DND-41 (cell line): Measurements from ENCODE around the gene MTFR1L.

ENCODE experiments used
- ATAC-seq: fragments of 200-7000 bp; cut with Tn5 transposase; 3 replicates; pipeline ENCODE4 v1.9.1; 2021; ENCODE audit warnings: low read depth; ENCODE audit not compliant: insufficient read depth
- DNase-seq: peaks from one replicate; pipeline ENCODE4 v3.0.0-alpha.2; 2020
- H2AFZ ChIP-seq: 2 replicates; pipeline ENCODE4 v1.6.0; 2012; ENCODE audit warnings: low read depth, low read length
- H3K27ac ChIP-seq: 2 replicates; pipeline ENCODE4 v1.5.1; 2012; ENCODE audit warnings: low read length, inconsistent platforms
- H3K27me3 ChIP-seq: fragments of 200-600 bp; sonication (generic); 2 replicates; pipeline ENCODE4 v1.6.0; 2012; ENCODE audit warnings: low read length, mild to moderate bottlenecking, inconsistent platforms; ENCODE audit not compliant: insufficient read depth, poor library complexity
- H3K36me3 ChIP-seq: 2 replicates; pipeline ENCODE4 v1.5.1; 2012; ENCODE audit warnings: low read length, inconsistent platforms; ENCODE audit not compliant: insufficient read depth
- H3K4me1 ChIP-seq: 2 replicates; pipeline ENCODE4 v1.5.1; 2012; ENCODE audit warnings: mild to moderate bottlenecking, low read length; ENCODE audit not compliant: insufficient read depth
- H3K4me2 ChIP-seq: 2 replicates; pipeline ENCODE4 v1.6.0; 2012; ENCODE audit warnings: mild to moderate bottlenecking, moderate library complexity, low read length, inconsistent platforms; ENCODE audit not compliant: insufficient read depth
- H3K4me3 ChIP-seq, 2 experiments: fragments of 200-600 bp in 1 of 2; shearing (Covaris generic) in 1 of 2; 2 replicates each; pipeline ENCODE4 v1.5.1; 2012 to 2016; ENCODE audit warnings: inconsistent platforms in 2 of 2, low read length in 2 of 2, mild to moderate bottlenecking in 2 of 2, low read depth in 1 of 2, moderate library complexity in 1 of 2
- H3K79me2 ChIP-seq: 2 replicates; pipeline ENCODE4 v1.6.0; 2012; ENCODE audit warnings: low read length, inconsistent platforms; ENCODE audit not compliant: insufficient read depth
- H3K9ac ChIP-seq: 2 replicates; pipeline ENCODE4 v1.6.0; 2012; ENCODE audit warnings: low read depth, mild to moderate bottlenecking, inconsistent platforms, low read length, moderate library complexity
- H3K9me3 ChIP-seq: 2 replicates; pipeline ENCODE4 v1.5.1; 2012; ENCODE audit warnings: low read length, moderate library complexity, mild to moderate bottlenecking, inconsistent platforms; ENCODE audit not compliant: insufficient read depth, severe bottlenecking
- H4K20me1 ChIP-seq: 2 replicates; pipeline ENCODE4 v1.6.0; 2012; ENCODE audit warnings: low read length; ENCODE audit not compliant: insufficient read depth
- CTCF ChIP-seq: IDR thresholded peaks from 2 replicates; pipeline ENCODE4 v1.5.1; 2012; ENCODE audit warnings: borderline replicate concordance, low read length, moderate library complexity, mild to moderate bottlenecking; ENCODE audit not compliant: poor library complexity, severe bottlenecking; ENCODE audit errors: extremely low read depth
- EZH2 ChIP-seq: IDR thresholded peaks from 3 replicates; pipeline ENCODE4 v1.6.1; 2012; ENCODE audit warnings: borderline replicate concordance, low read depth, mild to moderate bottlenecking, moderate library complexity, low read length, inconsistent platforms; ENCODE audit not compliant: severe bottlenecking

The MTFR1L gene

GRCh38 chr1:25819491-25820246, at the start of gene MTFR1L:
Gene MTFR1L (plus strand): TSS chr1:25819954. CDS start chr1:25823105, 3,151 bp downstream.
- H3K9ac ChIP-seq: peak within 1 kb of the TSS; percentile 95
- ATAC-seq (peak; percentile 90), DNase-seq (peak; percentile 91)
- peaks cover 5% of the 10 kb centered on the region for H3K36me3 ChIP-seq
- peak within 1 kb of the TSS; percentile 89 for H3K27ac ChIP-seq
- H3K9me3 ChIP-seq: no peaks in the 10 kb centered on the region
- no peak for TF ChIP-seq CTCF
- no peak for TF ChIP-seq EZH2
- peaks cover 28% of the 10 kb centered on the region for H3K4me1 ChIP-seq
- peaks cover 12% of the 10 kb centered on the region for H4K20me1 ChIP-seq
- H3K4me3 ChIP-seq: peak within 1 kb of the TSS; percentile 94 to 95
- peaks cover 42% of the 10 kb centered on the region for H3K79me2 ChIP-seq
- H3K4me2 ChIP-seq: peak within 1 kb of the TSS; percentile 86
- no peaks in the 10 kb centered on the region for H3K27me3 ChIP-seq
- peak within 1 kb of the TSS; percentile 79 for H2AFZ ChIP-seq

- Histone ChIP-seq H3K4me2 (no peak overlapping the region), H3K27ac (no peak overlapping the region), H3K9me3 (no peaks in the 10 kb centered on the region), H3K79me2 (no peaks in the 10 kb centered on the region), H4K20me1 (peaks cover 48% of the 10 kb centered on the region), H3K4me3 (no peak overlapping the region), H3K27me3 (peaks cover 30% of the 10 kb centered on the region), H2AFZ (no peak overlapping the region), H3K36me3 (no peaks in the 10 kb centered on the region), H3K4me1 (peaks cover 21% of the 10 kb centered on the region), H3K9ac (no peak overlapping the region)
- ATAC-seq: no peak
- DNase-seq: no peak
- TF ChIP-seq EZH2 (no peak), CTCF (no peak)
Measured at GRCh38 chr1:25770541-25771220, 49.1 kb upstream of the MTFR1L start.

GRCh38 chr1:25771221-25772114, 48.3 kb upstream of the MTFR1L start:
- no peak overlapping the region for H3K4me2 ChIP-seq
- peaks cover 46% of the 10 kb centered on the region for H4K20me1 ChIP-seq
- H3K27ac ChIP-seq: no peak overlapping the region
- H3K9ac ChIP-seq: no peak overlapping the region
- no peak overlapping the region for H2AFZ ChIP-seq
- no peak for TF ChIP-seq CTCF
- no peak for TF ChIP-seq EZH2
- H3K36me3 ChIP-seq: no peaks in the 10 kb centered on the region
- no peak for ATAC-seq
- peaks cover 30% of the 10 kb centered on the region for H3K27me3 ChIP-seq
- no peaks in the 10 kb centered on the region for H3K9me3 ChIP-seq
- DNase-seq: no peak
- no peaks in the 10 kb centered on the region for H3K79me2 ChIP-seq
- peaks cover 28% of the 10 kb centered on the region for H3K4me1 ChIP-seq
- no peak overlapping the region for H3K4me3 ChIP-seq
